ENCODE measurements around the gene RHBDF2.

The RHBDF2 gene

GRCh38 chr17:76501018-76501826, at the start of gene RHBDF2:
Gene RHBDF2 (minus strand): TSS chr17:76501423. CDS start chr17:76481524, 19,899 bp downstream.
- peak; percentile 95 to 97 for DNase-seq (ENCODE audit: low read depth in 2 of 2)

DNA sequence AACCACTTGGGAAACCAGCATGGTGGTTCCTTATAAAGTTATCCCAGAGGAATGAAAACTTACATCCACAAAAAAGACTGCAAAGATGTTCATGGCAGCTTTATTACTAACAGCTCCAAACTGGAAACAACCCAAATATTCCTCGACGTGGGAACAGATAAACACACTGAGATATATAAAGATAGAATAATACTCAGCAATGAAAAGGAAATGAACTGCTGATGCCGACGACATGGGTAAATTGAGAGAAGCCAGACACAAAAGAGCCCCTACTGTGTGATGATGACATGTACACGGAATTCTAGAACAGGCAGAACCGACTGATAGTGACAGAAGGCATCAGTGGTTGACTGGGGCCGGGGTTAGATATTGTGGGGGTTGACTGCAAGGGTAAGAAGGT, 48.3 kb upstream of the RHBDF2 start:
- DNase-seq (ENCODE audit: low read depth in 2 of 2): no peak

GRCh38 chr17:76549215-76549518, 47.9 kb upstream of the RHBDF2 start:
- no peak for DNase-seq (ENCODE audit: low read depth in 2 of 2)

- no peak for DNase-seq (ENCODE audit: low read depth in 2 of 2)
These were observed 47.4 kb upstream of the RHBDF2 start for GRCh38 chr17:76548378-76549214.

DNA sequence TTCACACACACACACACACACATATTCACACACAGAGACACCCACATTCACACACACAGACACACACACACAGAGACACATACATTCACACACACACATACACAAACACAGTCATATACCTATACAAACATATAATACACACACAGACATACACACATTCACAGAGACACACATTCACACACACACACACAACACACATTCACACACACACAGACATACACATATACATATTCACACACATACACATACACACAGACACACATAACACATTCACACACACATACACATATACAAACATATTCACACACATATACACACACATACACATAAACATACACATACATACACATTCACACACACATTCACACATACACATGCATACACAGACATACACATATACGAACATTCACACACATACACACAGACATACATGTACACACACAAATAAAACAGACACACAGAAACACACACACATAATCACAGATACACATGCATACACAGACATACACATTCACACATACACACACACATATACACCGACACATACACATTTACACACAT, 46.5 kb upstream of the RHBDF2 start:
- DNase-seq (ENCODE audit: low read depth in 2 of 2): no peak

GRCh38 chr17:76547183-76547641, 46.0 kb upstream of the RHBDF2 start:
- DNase-seq (ENCODE audit: low read depth in 2 of 2): peak; percentile 24 to 33

GRCh38 chr17:76546556-76547182, 45.4 kb upstream of the RHBDF2 start:
- DNase-seq (ENCODE audit: low read depth in 2 of 2): no peak

- DNase-seq (ENCODE audit: low read depth in 2 of 2): no peak
These were observed 44.8 kb upstream of the RHBDF2 start for GRCh38 chr17:76545918-76546555.

DNA sequence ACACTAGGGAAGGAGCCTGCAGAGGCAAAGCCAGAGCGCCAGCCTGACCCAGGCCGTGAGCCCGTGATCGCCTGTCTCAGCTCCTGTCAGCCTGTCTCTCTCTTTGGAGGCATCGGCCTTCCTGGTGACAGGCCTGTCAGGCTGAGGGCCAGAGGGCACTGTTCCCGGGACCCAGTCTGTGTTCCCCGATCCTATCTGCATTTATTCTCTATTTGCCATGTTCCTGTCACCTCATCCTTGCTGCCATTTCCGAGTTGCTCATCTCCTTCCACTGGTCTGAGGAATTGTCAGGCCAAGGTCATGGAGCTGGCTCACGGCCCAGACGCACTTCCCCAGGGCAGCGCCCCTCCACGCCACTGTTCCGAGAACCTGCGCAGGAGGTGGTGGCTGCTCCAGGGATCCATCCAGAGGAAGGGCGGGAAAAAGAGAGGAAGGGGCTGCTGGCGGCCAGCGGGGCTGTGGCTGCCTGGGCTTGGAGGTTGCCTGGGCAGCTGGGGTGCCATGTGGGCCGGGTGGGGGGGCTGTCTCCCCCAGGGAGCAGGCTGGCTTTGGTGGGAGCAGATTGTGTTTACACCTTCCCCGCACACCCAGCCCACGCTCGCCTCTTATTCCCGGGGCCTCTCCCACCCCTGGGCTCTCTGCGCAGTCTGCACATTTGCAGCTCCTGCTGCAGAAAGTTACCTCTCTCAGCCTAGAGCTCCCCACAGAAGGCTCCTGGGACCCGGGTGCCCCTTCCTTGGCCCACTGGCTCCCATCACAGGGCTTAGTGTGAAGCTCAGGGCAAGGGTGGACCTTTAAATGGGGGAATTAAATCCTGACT, 43.5 kb upstream of the RHBDF2 start:
- no peak for DNase-seq (ENCODE audit: low read depth in 2 of 2)

DNA sequence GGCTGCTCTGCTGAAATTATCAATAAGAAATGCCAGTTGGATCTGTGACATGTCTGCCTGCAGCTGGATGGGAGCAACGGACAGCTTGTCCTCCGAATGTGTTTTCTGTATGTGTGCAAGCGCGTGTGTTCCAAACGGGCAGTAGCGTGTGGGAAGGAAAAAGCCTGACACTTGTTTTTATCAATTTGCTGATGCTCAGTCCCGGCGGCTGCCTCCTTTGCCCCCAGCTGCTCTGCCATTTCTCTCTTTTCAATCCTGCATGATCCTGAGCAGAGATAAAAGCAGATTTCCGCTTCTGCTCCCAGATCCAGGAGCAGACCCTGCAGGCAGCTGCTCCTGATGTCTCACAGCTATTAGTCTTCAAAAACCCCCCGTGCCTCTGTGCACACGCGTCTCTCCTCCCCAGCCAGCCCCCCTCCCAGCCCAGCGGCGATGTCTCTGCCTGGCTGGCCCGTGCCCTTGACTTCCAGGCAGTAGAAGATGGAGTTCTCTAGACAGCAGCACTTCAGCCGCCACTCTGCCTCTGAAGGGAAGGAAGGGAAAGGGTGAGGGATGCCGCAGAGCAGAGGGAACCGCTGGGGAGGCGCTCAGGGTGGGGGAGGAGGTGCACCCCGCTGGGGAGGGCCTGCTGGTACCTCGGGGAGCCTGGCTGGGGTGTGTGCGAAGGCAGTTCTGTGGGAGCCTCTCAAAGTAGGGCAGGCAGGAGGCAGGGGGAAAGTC, 42.8 kb upstream of the RHBDF2 start:
- DNase-seq (ENCODE audit: low read depth in 2 of 2): no peak

DNA sequence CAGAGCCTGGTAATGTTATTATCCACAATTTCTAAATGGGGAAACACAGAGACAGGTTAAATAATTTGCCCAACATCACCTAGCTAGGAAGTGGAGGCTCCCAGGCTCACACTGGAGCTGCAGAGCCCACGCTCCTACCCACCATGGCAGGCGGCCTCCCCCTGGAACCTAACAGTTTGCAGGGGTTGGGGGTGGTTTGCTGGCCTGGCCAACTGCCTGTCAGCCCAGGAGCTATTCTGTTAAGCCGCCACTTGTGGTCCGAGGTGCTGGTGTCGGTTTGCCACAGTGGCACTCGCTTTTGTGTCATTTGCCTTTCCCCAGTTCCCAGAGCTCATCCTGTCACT, 42.2 kb upstream of the RHBDF2 start:
- no peak for DNase-seq (ENCODE audit: low read depth in 2 of 2)

- no peak for DNase-seq (ENCODE audit: low read depth in 2 of 2)
These were observed 41.8 kb upstream of the RHBDF2 start for GRCh38 chr17:76542984-76543383.

DNA sequence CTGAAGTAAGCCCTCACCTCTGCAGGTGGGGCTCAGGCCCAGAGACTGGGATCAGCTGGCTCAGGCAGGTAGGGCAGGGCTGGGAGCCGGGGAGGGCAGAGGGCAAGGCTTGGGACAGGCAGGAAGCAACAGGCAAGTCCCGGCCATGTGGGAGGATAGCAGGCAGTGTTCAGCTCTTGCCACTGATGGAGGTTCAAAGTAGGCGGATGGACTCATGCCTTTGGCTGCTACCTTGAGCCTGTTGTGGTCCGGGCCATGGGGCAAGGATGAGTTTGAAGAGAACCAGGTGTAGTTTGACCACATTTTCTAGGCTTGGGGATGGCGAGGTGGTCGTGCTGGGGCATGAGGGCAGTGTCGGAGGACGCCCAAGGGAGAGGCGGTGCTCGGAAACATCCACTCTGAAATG, 41.3 kb upstream of the RHBDF2 start:
- no peak for DNase-seq (ENCODE audit: low read depth in 2 of 2)

DNA sequence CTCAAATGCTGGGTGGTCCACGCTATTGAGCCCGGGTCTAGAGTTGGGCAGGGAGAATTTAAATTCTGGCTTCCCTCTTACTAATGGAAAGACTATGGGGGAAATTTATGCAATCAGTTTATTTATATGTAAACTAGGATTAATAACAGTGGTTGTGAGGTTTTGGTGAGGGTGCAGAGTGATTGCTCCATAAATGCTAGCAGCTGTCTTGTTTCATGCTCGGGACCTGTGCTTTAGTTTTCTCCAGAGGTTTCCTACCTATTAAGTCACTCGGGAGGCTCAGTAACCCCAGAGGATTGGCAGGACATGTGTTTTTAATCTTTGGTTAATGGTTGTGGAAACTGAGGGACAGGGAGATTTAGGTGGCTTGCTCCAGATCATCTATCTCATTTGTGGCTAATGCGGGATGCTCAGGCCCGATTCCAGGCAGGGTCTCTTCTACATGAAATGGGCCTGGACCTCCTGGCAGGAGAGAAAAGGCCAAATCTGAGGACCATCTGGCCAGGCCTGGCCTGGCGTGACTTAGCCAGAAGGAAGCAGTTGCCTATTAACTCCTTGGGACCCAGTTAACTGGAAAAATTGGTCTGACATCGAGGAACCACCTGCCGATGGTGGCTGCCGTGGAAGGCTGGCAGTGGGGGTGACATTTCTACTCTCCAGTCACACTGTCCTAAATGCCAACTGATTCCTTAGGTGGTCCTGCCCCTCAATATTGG, 40.7 kb upstream of the RHBDF2 start:
- no peak for DNase-seq (ENCODE audit: low read depth in 2 of 2)

- no peak for DNase-seq (ENCODE audit: low read depth in 2 of 2)
These were observed 39.4 kb upstream of the RHBDF2 start for GRCh38 chr17:76540381-76541300.

- DNase-seq (ENCODE audit: low read depth in 2 of 2): no peak
These were observed 38.5 kb upstream of the RHBDF2 start, which contains the start of gene PRCD for GRCh38 chr17:76539631-76540271. Gene PRCD (plus strand): TSS chr17:76540044. CDS start chr17:76540142, 98 bp downstream.

DNA sequence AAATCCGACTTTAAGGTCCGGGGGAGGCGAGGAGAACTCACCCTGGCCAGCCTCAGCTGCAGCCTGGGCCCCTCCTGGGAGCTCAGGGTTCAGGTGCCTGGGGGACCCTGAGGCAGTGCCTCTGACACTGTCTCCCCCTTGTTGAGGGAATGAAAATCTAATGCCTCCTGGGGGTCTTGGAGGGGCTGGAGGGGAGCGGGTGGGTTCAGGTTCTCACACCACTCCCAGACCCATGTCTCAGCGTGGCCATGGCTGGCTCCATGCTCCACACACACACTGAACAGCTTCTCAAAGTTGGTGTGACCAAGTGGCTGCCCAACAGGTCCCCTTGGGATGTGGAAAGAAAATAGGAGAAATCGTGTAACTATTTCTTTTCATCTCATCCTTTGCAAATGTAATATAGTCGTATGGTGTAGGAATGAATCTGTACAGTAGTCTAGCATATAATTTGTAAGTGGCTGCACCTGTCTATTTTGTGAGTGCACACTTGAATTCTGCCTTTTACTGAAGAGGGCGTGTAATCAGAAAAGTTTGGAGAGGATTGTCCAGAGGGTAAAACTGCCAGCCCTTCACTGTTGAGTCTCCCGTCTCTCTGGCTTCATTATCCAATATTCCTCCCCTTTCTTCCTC, 37.8 kb upstream of the RHBDF2 start:
- no peak for DNase-seq (ENCODE audit: low read depth in 2 of 2)
